K562 (cell line): ENCODE measurements around the gene LRMDA. TPM values are rescaled to one million over a fixed set of nuclear protein-coding genes. Genes with fewer than 3 reads are reported as not detected.

Source experiments
- ATAC-seq: fragments of 200-7000 bp; cut with Tn5 transposase; 3 replicates; pipeline ENCODE4 v1.9.1; 2020; ENCODE audit warnings: moderate library complexity
- BruUV-seq: library from RNA; stranded (reverse); fragments of 400-500 nt; replicated peaks from 2 replicates; lab custom pipeline; 2021; lab: Mats Ljungman, UMichigan
- CTCF ChIA-PET: fragments of 300-600 bp; formaldehyde crosslinking; extraction: SDS; loops from one replicate; lab custom pipeline; 2021; ENCODE audit warnings: low intra/inter-chr PET ratio; lab: Yijun Ruan, JAX
- POLR2A ChIA-PET: fragments of 300-600, 350-650 bp; sonication (Branson Sonifier 250); formaldehyde crosslinking; extraction: SDS; loops from one replicate; lab custom pipeline; 2021; ENCODE audit warnings: antibody characterized with exemption, inconsistent platforms; lab: Yijun Ruan, JAX
- DNase-seq, 4 experiments: peaks; one replicate each; pipeline versions ENCODE4 v3.0.0 to v3.0.0-alpha.2; 2011 to 2018; ENCODE audit warnings: low spot score in 3 of 4, mixed read lengths in 3 of 4; ENCODE audit errors: extremely low read depth in 1 of 4
- FAIRE-seq: peaks from 2 replicates; lab custom pipeline; 2011; peaks lifted over from hg19 to GRCh38; lab: Jason Lieb, UNC
- H2AFZ ChIP-seq: 2 replicates; pipeline ENCODE4 v1.6.0; 2011; ENCODE audit warnings: low read depth, low read length, control low read depth, inconsistent platforms
- H3K27ac ChIP-seq: fragments of 200-600 bp; 3 replicates; pipeline ENCODE4 v1.8.0; 2011; ENCODE audit warnings: low read depth, mild to moderate bottlenecking, control low read depth, inconsistent platforms, low read length, moderate library complexity, mixed read lengths; ENCODE audit errors: extremely low read depth
- H3K27me3 ChIP-seq, 2 experiments: fragments of 300-600 bp in 1 of 2; 2 replicates in 1 of 2; 3 replicates in 1 of 2; pipeline versions ENCODE4 v1.6.0 to v1.8.0; 2011; ENCODE audit warnings: inconsistent platforms in 2 of 2, low read length in 2 of 2, mild to moderate bottlenecking in 1 of 2, mixed read lengths in 1 of 2, moderate library complexity in 1 of 2; ENCODE audit not compliant: control insufficient read depth in 2 of 2, insufficient read depth in 2 of 2
- H3K36me3 ChIP-seq: fragments of 300-600 bp; 3 replicates; pipeline ENCODE4 v1.8.0; 2011; ENCODE audit warnings: mild to moderate bottlenecking, low read length, inconsistent platforms; ENCODE audit not compliant: control insufficient read depth, insufficient read depth
- H3K4me1 ChIP-seq, 2 experiments: fragments of 200-600 bp in 1 of 2; replicated peaks in 1 of 2; 2 replicates in 1 of 2; 3 replicates in 1 of 2; pipeline versions ENCODE4 v1.5.1 to v1.8.0; 2011; ENCODE audit warnings: inconsistent platforms in 2 of 2, low read length in 2 of 2, mild to moderate bottlenecking in 1 of 2, mixed read lengths in 1 of 2, moderate library complexity in 1 of 2; ENCODE audit not compliant: control insufficient read depth in 2 of 2, insufficient read depth in 2 of 2
- H3K4me2 ChIP-seq: 2 replicates; pipeline ENCODE4 v1.6.1; 2011; ENCODE audit warnings: low read length, control low read depth, inconsistent platforms, mixed read lengths; ENCODE audit not compliant: insufficient read depth
- H3K4me3 ChIP-seq: fragments of 200-600 bp; sonication (generic), shearing (Covaris generic); 2 replicates; pipeline ENCODE4 v1.5.1; 2016; ENCODE audit warnings: control low read depth, inconsistent platforms
- H3K79me2 ChIP-seq: fragments of 200-600 bp; 3 replicates; pipeline ENCODE4 v1.8.0; 2011; ENCODE audit warnings: low read length, inconsistent platforms; ENCODE audit not compliant: control insufficient read depth, insufficient read depth
- H3K9ac ChIP-seq, 2 experiments: 2 replicates each; pipeline versions ENCODE4 v1.6.0 to v1.6.1; 2011; ENCODE audit warnings: low read depth in 2 of 2, low read length in 2 of 2, control low read depth in 1 of 2, inconsistent platforms in 1 of 2, mild to moderate bottlenecking in 1 of 2, mixed read lengths in 1 of 2; ENCODE audit not compliant: insufficient read depth in 1 of 2
- H3K9me1 ChIP-seq: one replicate; pipeline ENCODE4 v1.6.0; 2011; ENCODE audit warnings: inconsistent platforms, mild to moderate bottlenecking, low read length, moderate library complexity; ENCODE audit not compliant: control insufficient read depth, insufficient read depth
- H3K9me3 ChIP-seq: replicated peaks from 2 replicates; pipeline ENCODE4 v1.5.1; 2011; ENCODE audit warnings: low read depth, low read length, inconsistent platforms; ENCODE audit not compliant: control insufficient read depth, insufficient read depth
- H4K20me1 ChIP-seq: replicated peaks from 2 replicates; pipeline ENCODE4 v1.6.1; 2011; ENCODE audit warnings: low read length, inconsistent platforms, mixed read lengths; ENCODE audit not compliant: control insufficient read depth, insufficient read depth
- CBFA2T2 ChIP-seq: fragments of 450-650 bp; conservative IDR thresholded peaks from 2 replicates; pipeline ENCODE4 v1.6.1; 2017; ENCODE audit warnings: mild to moderate bottlenecking
- FOXK1 ChIP-seq: sonication (generic); formaldehyde crosslinking; IDR thresholded peaks from 2 replicates; pipeline ENCODE4 v1.8.0; 2022; ENCODE audit warnings: missing genetic modification reagents, mild to moderate bottlenecking, borderline replicate concordance
- FOXK2 ChIP-seq, 2 experiments: fragments of 450-650 bp; IDR thresholded peaks in 1 of 2; conservative IDR thresholded peaks in 1 of 2; 2 replicates each; pipeline ENCODE4 v1.6.1; 2016; ENCODE audit warnings: low read depth in 2 of 2, mild to moderate bottlenecking in 1 of 2
- HNRNPH1 ChIP-seq: fragments of 200-400 bp; formaldehyde crosslinking; optimal IDR thresholded peaks from 2 replicates; pipeline ENCODE3; 2017; ENCODE audit warnings: low read depth, mild to moderate bottlenecking, low read length, moderate library complexity
- HNRNPK ChIP-seq: fragments of 200-400 bp; formaldehyde crosslinking; IDR thresholded peaks from one replicate; pipeline ENCODE4 v1.6.1; 2018; ENCODE audit warnings: mild to moderate bottlenecking, low read depth, low read length; ENCODE audit not compliant: poor library complexity, severe bottlenecking
- MEIS2 ChIP-seq: fragments of 450-650 bp; IDR thresholded peaks from 2 replicates; pipeline ENCODE4 v1.6.1; 2014; ENCODE audit warnings: mild to moderate bottlenecking; ENCODE audit not compliant: partially characterized antibody
- SRF ChIP-seq, 2 experiments: fragments of 250-450, 450-650 bp in 1 of 2; sonication (Bioruptor Pico) in 1 of 2; sonication (generic) in 1 of 2; formaldehyde crosslinking; IDR thresholded peaks; 2 replicates each; pipeline versions ENCODE4 v1.5.0 to v1.5.1; 2020 to 2022; ENCODE audit warnings: mild to moderate bottlenecking in 1 of 2, missing genetic modification reagents in 1 of 2
- SRSF1 ChIP-seq: fragments of 200-400 bp; formaldehyde crosslinking; IDR thresholded peaks from 2 replicates; pipeline ENCODE4 v1.6.1; 2017; ENCODE audit warnings: mild to moderate bottlenecking, low read depth, low read length, moderate library complexity
- WGBS: fragments of 100-300 bp; shearing (Covaris generic); methylation state at CpG from one replicate; pipeline ENCODE4 v1.1.6; 2016; ENCODE audit warnings: low coverage, mixed read lengths; ENCODE audit not compliant: insufficient coverage; ENCODE audit errors: missing lambda C conversion rate; 5-methylcytosine and 5-hydroxymethylcytosine counted together
- in situ Hi-C: fragments of 300-500 bp; cut with MboI; formaldehyde crosslinking; loops from 4 replicates; pipeline ENCODE4 v1.15.0; 2018; ENCODE audit warnings: inconsistent platforms, mixed read lengths
- intact Hi-C: fragments of 100-400 bp; cut with micrococcal nuclease; formaldehyde crosslinking; loops from 2 replicates; pipeline ENCODE4 v1.14.2; 2022
- polyA plus RNA-seq, 8 experiments: library from polyadenylated mRNA; depleted of rRNA in 4 of 8; stranded (reverse) in 5 of 8; unstranded in 3 of 8; fragments of >200 nt; fragmentation: Nextera tagmentation in 2 of 8; fragmentation: Illumina TruSeq in 1 of 8; extraction: Ambion mirVana in 2 of 8; extraction: Trizol in 1 of 8; gene quantifications; 2 replicates each; pipeline versions ENCODE4 v1.2.1 to v1.2.3, GENCODE V29; 2011 to 2014; ENCODE audit warnings: inconsistent platforms in 1 of 8, missing spikeins in 1 of 8
- total RNA-seq, 7 experiments: library from RNA; depleted of rRNA in 6 of 7; stranded (reverse); fragments of >200 nt in 6 of 7; fragmentation: Illumina TruSeq in 2 of 7; extraction: Trizol in 2 of 7; gene quantifications; 2 replicates each; pipeline versions ENCODE4 v1.2.1 to v1.2.3, GENCODE V29; 2011 to 2021; ENCODE audit warnings: low replicate concordance in 1 of 7
- TF ChIP-seq, protein P1 (sequence below): fragments of 250-450 bp; sonication (Bioruptor Pico); IDR thresholded peaks from 2 replicates; pipeline ENCODE4 v1.8.0; 2021; ENCODE audit warnings: mild to moderate bottlenecking, moderate library complexity

Gene LRMDA
- total and polyA plus RNA-seq, 9 of the 15 experiments (the other 6 are each of a cell fraction or from before 2014, with no cell fraction given) = 0.25 TPM; not detected in 8

DNA sequence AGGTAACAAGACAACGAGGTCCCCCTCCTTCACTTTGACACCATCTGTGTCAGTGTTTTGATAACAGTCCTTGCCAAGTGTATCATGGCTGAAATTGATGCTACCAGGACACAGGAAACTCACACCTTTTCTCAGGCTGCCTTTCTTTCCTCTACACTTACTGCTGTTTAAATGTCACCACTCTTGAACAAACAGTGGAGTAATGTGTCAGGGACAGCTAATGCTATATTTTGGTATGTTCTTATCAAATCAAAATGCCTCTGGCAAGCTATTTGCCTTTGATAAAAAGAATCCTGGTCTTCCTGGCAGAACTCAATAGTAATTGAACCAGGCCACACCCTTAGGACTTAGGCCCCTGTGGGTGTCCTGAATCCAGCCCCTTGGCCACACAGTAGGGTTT is 692.9 kb downstream of the LRMDA start:
- ChIA-PET POLR2A (interaction anchor here (0.6 to 1.2 kb wide), 2 partner anchors 10 to 449 kb away, joined by 5 read pairs; no protein-coding TSS in a partner anchor), CTCF (no interaction called here)

More for the DNA sequence above, 692.9 kb downstream of the LRMDA start:
- TF ChIP-seq SRF (CRISPR knock-in tag; IDR thresholded peaks at IDR 0.05) = no peak
- TF ChIP-seq CBFA2T2 = no peak
- TF ChIP-seq HNRNPH1 = no peak
- no peak for TF ChIP-seq FOXK2 (conservative IDR thresholded peaks at IDR 0.05 in 1 of 2, IDR thresholded peaks at IDR 0.05 in 1 of 2; ENCODE audit: low read depth in 2 of 2)
- TF ChIP-seq FOXK1 (CRISPR knock-in tag) = no peak
- no peak for TF ChIP-seq HNRNPK
- TF ChIP-seq, protein P1, sequence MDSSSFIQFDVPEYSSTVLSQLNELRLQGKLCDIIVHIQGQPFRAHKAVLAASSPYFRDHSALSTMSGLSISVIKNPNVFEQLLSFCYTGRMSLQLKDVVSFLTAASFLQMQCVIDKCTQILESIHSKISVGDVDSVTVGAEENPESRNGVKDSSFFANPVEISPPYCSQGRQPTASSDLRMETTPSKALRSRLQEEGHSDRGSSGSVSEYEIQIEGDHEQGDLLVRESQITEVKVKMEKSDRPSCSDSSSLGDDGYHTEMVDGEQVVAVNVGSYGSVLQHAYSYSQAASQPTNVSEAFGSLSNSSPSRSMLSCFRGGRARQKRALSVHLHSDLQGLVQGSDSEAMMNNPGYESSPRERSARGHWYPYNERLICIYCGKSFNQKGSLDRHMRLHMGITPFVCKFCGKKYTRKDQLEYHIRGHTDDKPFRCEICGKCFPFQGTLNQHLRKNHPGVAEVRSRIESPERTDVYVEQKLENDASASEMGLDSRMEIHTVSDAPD (CRISPR knock-in tag) = no peak
- no peak for TF ChIP-seq MEIS2
- TF ChIP-seq SRSF1 = no peak
- TF ChIP-seq, all 486 proteins: peak for 0
- H3K4me1 ChIP-seq = no peaks in the 10 kb centered on the region
- intact Hi-C loops (no loop called here), in situ Hi-C loops (no loop called here)
- H3K27ac ChIP-seq = no peak overlapping the region
- no peaks in the 10 kb centered on the region for H3K36me3 ChIP-seq
- no peaks in the 10 kb centered on the region for H3K27me3 ChIP-seq
- BruUV-seq = no TSS peak
- ATAC-seq = no peak
- no peaks in the 10 kb centered on the region for H3K9me1 ChIP-seq
- H3K79me2 ChIP-seq = no peaks in the 10 kb centered on the region
- 8% methylated on average over 1 of the region's 1 CpG for WGBS
- DNase-seq = no peak
- H3K4me3 ChIP-seq = no peak overlapping the region
- no peak overlapping the region for H3K9ac ChIP-seq
- H4K20me1 ChIP-seq = no peaks in the 10 kb centered on the region
- H3K9me3 ChIP-seq = no peaks in the 10 kb centered on the region
- no peak overlapping the region for H2AFZ ChIP-seq
- no peak overlapping the region for H3K4me2 ChIP-seq
- no peak for FAIRE-seq
